Occipital lobe (tissue), 2 donors: ENCODE results near the gene TSEN54. TPM values are rescaled to one million over a fixed set of nuclear protein-coding genes. Genes with fewer than 3 reads are reported as not detected.

ENCODE experiments used
- DNase-seq: peaks from one replicate; lab custom pipeline; 2025; lab: John Stamatoyannopoulos, UW
- total RNA-seq: library from RNA; depleted of rRNA; stranded (reverse); fragments of >200 nt; gene quantifications from one replicate; pipeline ENCODE4 v1.2.3, GENCODE V29; 2014

TSEN54 gene
- total RNA-seq, 1 donor from 2014 or later: 8.1 TPM

DNA sequence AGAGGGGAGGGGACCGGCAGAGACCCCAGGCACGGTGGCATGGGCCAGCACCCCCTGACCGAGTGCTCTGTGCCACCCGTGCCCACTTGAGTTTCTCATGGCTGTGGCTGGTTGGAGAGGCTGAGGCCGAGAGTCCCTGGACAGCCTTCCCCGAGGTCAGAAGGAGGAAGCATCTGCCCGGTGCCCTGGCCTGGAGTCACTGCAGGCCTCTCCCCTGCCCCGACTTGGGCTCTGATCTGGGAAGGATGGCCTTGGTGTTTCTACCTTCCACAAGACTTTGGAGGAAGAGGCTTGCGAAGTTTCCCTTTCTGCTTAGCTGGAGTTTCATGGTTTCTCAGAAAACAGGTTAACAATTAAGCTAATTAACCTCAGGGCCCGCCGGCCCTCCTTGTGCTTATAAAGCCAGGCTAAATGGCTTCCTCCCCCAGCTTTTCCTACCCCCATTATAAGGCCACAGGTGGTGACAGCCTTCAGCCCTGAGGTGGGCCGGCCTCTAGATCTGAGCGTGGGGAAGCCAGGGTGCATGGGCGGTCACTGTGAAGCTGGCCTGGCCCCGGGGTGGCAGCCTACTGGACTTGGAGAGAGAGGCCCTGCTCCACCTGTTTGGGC lies 26.5 kb downstream of the TSEN54 start:
- DNase-seq: no peak

DNA sequence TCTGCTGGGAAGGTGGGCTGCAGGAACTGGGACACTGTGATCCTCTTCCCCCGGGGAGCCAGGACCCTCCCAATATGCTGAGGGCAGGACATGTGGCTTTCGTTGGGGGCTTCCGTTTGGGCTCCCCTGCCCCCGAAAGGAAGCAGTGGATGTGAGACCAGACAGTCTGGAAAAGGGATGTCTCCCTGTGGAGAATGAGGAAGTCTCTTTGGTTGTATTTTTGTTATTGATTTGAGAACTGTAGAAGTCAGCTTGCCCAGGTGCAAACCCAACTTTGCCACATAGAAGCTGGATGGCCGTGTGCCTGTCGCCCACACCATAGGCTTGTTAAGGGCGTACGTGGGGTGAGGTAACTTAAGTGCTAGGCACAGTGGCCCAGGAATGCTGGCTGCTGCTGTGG lies 27.9 kb downstream of the TSEN54 start:
- no peak for DNase-seq

DNA sequence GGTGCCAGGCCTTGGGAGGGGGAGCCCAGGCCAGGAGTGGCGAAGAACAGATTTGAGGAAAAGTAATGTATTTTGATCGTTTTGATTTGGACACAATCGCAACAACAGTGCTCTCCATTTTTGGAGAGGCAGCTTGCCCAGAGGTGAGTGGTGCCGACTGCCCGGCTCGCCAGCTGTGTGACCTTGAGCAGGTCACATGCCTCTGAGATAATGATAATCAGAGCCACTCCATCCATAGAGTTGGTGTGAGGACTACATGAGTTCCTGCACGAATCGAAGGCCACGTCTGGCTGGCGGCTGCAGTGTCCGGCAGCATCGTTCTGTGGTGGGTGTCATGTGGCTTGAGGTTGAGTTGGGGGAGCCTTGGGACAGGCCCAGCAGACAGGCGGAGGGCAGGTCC lies 29.9 kb downstream of the TSEN54 start:
- DNase-seq: no peak

DNA sequence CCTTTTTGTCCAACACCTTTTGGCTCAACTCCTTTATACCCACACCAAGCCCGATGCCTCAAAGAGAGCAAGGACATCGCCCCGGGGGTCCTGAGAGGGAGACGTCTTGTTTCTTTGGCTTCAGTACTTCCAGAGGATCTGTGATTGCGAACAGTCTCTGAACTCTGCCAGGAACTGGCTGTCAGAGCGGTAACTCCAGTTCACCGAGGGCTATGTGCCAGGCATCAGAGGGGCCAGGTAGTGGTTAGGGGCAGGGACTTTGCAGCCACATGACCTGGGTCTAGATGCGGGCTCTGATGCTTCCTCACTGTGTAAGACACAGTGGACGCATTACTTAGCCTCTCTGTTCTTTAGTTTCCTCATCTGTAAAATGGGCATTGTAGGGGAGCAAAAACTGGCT lies 30.8 kb downstream of the TSEN54 start:
- DNase-seq: no peak

DNA sequence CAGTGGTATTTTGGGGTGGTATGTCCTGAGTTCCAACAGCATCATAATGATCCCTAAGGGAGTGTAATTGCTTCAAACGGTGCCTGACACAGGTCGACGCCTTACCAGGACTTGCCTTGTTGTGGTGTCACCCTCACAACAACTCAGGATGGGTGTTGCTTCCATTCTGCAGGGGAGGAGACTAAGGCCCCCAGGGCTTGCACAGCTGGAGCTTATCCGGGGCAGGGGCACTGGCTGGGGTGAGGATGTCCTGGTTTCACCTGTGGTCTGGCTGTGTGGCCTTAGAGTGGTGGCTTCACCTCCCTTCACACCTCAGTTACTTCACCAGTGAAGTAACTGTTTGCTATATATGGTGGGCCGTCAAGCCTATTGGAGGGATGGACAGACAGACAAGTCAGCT lies 32.5 kb downstream of the TSEN54 start:
- no peak for DNase-seq

DNA sequence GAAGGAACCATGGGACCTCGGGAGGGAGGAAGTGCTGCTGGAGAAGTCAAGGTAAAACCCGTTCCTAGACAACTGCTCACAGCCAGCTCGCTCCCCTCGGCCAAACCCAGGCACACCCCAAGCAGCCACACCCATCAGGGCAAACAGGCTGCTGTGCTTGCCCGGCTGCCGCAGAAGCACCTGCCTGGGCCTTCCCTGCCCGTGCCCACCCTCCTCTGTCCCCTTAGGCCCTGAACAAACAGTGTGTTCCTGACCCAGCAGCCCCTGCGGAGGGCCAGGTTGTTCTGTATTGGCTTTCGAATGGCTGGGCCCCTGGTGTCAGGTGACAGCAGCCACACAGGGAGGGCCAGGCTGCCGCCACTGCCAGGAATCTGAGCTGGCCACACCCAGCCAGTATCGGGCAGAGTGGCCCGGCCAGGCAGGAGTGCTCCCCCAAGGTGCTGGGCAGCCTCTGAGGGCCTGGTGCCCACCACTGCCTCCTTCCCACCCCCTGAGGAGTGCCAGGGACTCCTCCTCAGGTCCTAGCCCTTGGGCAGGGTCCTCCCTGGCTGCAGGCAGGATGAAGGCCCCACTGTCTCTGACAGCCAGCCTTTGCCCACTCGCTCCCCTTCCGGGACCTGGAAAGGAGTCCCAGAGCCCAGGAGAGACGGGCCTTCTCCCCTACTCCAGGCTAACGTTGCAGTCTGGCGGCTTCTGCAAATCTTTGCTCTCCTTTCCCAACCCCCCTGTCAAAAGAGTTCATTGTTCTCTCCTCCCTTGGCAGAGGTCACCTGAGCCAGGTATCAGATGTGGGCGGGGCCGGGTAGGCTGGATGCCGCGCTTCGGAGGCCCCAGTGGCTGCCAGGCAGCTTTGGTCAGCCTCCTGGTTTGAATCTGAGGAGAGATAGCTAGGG lies 33.2 kb downstream of the TSEN54 start:
- DNase-seq: no peak

DNA sequence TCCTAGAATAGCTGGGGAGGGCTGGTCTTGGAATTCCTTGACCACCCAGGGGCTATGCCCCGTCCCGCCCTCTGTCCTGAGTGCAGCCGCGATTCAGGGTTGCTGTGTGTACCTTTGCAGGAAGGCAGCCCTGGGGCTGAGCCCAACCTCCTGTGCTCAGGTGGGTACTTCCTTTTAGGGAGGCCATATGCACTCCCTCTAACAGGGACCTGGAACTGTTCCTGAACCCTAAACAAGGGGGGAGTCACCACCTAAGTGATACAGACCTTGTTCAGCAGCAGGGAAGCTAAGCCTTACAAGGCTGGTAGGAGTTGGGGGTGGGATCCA lies 33.8 kb downstream of the TSEN54 start:
- DNase-seq: no peak

DNA sequence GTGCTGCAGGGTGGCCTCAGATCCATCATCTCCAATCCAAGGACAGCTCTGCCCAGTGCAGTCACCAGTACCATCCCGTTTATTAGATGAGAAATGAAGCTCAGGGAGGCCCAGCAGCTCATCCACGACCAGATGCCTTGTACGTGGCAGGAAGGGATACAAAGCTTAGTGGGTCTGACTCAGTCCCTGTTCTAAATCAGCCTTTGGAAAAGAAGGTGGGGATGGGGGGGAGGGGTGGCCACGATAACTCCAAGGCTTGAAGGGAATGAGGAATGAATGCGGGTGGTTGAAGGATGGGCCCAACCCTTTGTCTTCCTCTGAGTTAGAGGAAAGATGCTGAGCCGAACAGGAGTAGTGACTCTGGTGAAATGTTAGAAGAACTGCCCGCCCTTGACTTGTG lies 34.9 kb downstream of the TSEN54 start:
- DNase-seq: no peak

DNA sequence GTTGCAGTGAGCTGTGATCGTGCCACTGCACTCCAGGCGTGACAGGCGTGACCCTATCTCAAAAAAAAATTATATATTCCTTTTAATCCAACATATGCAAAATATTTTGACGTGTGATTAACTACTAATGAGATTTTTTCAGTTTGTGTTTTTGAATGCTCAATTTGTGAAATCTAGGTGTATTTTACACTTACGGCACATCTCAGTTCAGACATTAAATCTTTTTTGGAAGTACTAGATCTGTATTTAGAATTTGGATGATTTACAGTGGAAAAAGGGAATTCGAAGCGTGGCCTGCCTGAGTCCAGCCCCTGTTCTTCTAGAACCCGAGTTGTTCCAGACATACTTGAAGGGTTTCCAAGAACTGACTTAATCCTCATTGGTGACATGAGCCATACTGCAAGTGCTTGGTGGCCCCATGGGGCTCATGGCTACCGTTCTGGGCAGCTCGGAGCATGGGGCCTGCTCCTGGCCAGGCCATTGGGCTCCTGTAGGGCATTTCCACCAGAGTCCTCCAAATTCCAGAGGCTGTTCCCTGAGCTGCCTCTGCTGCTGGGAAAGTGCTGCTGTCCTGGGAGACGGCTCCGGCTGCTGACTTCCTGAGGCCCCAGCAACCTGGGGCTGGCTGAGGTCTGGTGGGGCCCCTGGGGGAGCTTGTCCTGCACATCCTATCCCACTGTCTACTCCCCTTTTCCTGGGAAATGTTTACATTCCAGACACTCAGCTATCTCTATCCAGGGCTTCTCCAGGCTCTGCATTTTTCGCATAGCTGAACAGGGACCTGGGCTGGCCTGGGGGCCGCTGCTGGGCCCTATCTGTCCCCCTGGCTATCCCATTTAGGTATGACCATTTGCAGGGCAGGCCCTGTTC lies 36.3 kb downstream of the TSEN54 start:
- no peak for DNase-seq

DNA sequence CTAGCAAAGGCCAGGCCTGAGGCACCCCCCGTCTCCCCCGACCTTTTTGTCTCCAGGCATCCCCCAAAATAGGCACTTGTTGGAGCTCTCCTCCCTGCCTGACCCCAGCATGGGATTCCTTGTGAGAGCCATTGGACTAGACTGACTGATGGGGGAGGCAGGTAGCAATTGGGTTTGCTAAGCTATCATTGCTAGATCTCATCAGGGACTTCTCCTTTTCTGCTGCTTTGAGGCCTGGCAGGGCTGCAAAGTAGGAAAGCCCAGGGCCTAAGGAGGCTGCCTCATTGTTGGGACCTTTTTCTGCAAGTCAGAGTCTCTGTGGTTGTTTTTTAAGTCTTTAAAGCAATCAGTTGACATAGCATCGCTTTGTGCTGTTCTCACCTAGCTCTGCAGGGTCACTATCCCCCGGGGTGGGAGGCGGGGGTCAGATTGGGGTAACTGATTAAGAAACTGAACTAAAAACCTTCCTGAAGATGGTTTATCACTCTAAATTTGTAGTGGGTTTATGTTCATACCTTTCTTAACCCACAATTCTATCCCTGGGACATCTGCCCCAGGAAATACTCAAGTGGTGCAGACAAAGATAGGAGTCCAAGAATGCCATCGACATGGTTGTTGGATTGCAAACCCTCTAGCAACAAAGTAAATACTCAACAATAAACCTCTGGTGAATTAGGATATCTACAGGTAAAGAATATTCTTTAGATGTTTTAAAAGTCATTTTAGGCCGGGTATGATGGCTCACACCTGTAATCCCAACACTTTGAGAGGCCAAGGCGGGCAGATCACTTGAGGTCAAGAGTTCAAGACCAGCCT lies 37.2 kb downstream of the TSEN54 start:
- DNase-seq: no peak

DNA sequence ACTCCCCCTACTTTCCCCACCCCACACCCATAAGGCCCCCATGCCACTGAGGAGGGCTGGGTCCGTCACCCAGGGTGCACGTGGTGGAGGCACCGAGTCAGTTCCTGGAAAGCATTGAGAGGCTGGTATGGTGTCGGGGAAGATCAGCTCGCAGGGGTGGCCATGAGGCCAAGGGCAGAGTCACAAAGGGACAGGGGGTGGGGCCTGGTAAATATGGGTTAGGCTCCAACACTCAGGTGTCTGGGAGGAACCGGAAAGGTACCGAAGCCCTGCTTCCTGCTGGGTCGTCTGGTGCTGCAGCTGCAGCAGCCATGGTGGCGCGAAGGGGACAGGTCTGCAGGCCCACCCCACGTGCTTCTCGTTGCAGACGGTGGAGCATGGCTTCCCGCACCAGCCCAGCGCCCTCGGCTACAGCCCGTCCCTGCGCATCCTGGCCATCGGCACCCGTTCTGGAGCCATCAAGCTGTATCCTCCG lies 39.4 kb downstream of the TSEN54 start:
- no peak for DNase-seq

DNA sequence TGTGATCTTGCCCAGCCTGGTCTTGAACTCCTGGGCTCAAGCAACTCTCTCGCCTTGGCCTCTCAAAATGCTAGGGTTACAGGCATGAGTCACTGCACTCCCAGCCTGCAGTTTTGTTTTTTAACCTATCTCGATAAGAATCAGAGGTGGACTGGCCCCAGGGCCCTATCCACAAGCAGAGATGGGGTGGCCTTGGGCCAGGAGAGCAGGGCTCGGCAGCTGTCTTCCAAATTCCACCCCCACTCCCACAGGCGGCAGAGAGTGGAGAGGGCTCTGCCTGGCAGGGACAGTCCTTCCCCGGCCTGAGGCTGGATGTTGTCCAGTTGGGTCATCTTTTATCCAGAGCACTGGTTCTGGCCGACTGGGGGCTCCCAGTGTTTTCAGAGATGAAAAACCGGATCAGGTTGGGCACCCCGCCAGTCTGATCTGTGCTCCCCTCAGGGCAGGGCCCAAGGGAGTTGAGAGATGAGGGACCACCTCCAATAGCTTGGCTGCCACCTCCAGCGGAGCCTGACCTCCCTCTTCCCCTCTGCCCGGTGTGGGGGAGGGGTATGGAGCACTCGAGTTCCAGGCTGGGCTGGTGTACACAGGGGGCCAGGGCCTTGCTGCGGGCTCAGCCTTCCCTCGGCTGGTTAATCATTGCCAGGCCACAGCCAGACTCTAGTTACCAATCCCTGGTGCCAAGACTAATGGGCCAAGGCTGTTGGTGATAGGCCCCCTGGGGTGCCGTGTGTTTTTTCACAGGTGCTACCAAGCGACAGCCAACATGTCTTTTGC lies 40.9 kb downstream of the TSEN54 start:
- peak; percentile 52 for DNase-seq

DNA sequence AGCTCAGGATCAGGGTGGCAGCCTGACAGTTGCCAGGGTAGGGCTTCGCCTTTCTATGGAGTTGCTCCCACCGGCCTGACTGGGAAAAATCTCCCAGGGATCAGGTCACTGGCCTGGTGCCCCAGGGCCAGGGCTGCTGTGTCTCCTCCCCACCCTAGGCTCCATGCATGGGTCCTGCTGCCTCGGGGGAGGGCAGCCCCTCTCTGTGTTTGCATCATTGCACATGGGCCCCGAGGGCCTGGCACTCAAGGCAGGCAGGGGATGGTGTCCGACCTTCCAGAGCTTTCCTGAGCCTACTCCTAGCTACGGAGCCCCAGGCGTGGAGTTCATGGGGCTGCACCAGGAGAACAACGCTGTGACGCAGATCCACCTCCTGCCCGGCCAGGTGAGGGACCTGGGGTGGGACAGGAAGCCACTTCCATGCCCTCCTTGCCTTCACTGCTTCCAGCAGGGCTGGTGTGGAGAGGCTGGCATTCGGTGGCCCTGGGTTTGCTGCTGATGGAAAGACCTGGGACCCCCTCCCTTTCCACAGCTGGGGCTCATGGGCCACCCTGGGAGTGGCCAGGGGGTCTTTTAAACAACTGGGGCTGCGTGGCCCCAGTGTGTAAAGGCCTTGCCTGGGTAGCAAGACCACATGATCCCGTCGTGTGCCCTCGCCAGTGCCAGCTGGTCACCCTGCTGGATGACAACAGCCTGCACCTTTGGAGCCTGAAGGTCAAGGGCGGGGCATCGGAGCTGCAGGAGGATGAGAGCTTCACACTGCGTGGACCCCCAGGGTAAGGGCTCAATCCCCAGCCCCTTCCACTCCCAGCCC lies 41.7 kb downstream of the TSEN54 start:
- DNase-seq: no peak

DNA sequence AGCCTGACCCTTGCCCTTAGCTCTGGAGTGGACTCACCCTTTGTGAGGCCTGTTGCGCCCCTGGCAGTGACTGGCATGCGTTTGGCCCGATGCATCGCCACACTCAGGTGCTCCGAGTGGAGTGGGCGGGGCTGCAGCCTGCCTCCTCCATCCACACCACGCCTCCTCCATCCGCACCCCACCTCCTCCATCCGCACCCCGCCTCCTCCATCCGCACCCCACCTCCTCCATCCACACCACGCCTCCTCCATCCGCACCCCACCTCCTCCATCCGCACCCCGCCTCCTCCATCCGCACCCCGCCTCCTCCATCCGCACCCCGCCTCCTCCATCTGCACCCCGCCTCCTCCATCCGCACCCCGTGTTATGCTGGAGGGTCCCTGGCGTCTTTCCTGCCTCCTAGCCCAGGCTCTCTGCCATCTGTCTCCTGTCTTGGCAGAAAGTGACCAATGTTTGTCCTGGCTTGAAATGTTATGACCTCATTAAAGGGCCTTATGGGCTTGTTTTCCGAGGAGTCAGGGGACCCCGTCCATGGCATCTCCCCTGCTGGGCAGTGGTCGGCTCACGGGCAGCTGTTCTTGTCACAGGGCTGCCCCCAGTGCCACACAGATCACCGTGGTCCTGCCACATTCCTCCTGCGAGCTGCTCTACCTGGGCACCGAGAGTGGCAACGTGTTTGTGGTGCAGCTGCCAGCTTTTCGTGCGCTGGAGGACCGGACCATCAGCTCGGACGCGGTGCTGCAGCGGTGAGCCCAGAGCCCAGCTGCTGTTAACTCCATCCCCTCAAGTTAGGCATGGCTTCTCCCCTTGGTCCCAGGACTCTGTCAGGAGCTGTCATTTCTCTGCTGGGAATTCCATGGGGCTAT lies 42.6 kb downstream of the TSEN54 start:
- DNase-seq: no peak

DNA sequence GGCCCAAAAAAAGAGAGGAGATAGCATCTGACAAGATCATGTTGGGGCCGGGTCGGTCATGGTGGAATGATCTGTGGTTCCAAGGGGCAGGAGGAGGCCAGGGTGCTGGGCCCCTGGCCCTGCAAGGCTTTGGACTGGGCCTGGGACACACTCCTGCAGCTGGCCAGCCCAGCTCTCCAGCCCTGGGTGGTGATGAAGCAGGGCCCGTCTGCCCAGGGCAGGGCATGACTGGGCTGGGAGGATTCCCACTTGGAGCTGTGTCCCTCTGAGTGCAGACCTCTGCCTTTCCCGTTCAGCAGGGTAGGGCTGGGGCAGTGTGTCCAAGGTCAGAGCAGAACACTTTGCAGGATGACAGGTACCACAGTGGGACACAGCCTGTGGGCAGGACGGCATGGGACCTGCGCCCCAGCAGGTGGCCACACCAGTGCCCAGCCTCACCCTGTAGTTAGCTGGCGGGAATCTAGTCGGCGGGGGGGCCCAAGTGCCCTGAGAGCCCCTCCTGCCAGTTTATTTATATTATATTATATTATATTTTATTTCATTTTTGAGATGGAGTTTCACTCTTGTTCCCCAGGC lies 43.7 kb downstream of the TSEN54 start:
- DNase-seq: no peak

DNA sequence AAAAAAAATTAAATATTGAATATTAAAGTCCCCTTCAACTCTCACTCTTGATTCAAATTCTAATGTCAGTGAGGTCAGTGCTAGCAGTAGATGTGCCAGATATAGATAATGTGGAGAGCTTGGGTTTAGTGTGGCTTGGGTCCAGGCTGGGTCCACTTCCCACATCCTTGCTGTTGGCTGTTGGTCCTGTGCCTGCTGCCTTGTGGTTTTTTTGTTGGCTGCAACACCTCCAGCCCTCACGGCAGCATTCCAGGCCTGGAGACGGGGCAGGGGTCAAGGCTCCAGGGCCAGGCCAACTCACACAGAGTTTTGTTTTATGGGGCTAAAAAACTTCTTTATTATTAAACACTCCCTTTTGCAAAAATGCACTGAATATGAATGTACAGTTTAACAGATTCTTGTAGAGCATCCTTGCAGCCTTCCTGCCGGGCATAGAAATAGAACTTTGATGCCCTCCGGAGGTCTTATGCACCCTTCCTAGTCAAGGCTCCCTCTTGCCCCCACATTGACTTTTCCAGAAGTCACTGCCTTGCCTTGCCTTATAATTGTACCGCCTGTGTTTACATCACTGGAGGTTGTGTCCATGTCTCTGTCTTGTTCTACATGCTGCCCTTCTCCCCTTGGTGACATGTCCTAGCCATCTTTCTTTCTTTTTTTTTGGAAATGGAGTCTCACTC lies 45.7 kb downstream of the TSEN54 start:
- DNase-seq: no peak

DNA sequence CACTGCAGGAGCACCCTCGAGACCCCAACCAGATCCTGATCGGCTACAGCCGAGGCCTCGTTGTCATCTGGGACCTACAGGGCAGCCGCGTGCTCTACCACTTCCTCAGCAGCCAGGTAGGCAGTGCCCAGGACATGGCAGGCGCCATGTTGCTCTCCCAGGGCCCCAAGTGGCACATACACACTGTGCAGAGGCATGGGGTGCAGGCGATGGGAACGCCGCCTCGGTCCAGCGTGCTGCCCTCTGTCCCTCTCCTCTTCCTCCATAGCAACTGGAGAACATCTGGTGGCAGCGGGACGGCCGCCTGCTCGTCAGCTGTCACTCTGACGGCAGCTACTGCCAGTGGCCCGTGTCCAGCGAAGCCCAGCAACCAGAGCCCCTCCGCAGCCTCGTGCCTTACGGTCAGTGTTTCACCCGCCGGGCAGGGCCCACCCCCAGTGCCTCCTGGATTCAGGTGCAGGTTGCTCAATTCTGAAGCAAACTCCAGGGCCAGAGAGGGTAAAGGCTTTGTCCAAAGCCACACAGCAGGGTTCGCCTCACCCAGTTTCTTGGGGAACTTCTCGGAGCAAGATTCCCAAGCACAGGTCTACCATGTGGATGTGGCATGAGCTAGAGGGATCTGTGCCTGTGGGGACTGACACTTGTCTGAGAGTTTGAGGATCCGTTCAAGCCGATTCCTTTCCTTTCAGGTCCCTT lies 46.9 kb downstream of the TSEN54 start:
- DNase-seq: no peak
